Keratinocyte (primary cell): ENCODE results near the gene FGF22.

ENCODE experiments used
- EZH2 ChIP-seq: IDR thresholded peaks from one replicate; pipeline ENCODE4 v1.6.1; 2012; ENCODE audit warnings: inconsistent platforms, mild to moderate bottlenecking, low read length, moderate library complexity
- TF ChIP-seq, protein P1 (sequence below), 3 experiments: IDR thresholded peaks in 1 of 3; conservative IDR thresholded peaks in 1 of 3; optimal IDR thresholded peaks in 1 of 3; 2 replicates in 2 of 3; 3 replicates in 1 of 3; pipeline versions ENCODE3 to v1.5.1; 2011; ENCODE audit warnings: low read length in 3 of 3, mild to moderate bottlenecking in 3 of 3, moderate library complexity in 2 of 3, control low read depth in 1 of 3, inconsistent platforms in 1 of 3; ENCODE audit not compliant: insufficient read depth in 2 of 3; ENCODE audit errors: extremely low read depth in 1 of 3

DNA sequence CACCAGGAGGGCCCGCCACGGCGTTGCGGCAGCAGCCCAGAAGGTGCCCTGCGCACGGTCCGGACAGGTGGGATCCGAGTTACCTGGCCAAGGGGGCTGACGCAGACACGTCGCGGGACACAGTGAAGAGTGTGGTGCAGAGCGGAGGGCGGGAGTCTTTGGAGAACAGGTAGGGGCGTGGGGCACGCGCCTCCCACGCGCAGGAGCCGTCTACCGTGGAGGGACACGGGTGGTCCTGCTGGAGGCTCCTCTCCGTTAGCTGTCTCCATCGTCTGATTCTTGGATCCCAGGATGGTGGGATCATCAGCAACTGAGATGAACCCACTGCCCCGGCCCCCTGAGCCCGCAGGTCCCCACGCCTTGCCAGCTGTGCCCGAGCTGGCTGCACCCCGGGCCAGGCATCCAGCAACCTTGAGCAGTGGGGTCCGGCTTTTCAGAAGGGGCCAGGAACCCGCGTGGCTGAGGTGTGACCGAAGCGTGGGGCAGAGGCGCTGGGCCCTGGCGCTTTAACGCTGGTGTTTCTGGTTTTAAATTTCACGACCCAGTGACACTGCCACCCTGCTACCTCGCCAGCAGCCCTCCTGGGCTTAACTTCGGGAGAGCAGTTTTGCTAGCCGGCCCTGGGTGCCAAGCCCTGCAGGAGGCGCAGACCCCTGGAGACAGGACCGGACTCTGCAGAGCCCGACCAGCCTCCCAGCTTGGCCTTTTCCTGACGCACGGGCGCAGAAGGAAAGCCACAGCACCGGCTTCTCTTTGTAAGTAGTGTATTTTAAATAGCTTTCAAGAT lies 7.3 kb downstream of the FGF22 start:
- TF ChIP-seq, protein P1, sequence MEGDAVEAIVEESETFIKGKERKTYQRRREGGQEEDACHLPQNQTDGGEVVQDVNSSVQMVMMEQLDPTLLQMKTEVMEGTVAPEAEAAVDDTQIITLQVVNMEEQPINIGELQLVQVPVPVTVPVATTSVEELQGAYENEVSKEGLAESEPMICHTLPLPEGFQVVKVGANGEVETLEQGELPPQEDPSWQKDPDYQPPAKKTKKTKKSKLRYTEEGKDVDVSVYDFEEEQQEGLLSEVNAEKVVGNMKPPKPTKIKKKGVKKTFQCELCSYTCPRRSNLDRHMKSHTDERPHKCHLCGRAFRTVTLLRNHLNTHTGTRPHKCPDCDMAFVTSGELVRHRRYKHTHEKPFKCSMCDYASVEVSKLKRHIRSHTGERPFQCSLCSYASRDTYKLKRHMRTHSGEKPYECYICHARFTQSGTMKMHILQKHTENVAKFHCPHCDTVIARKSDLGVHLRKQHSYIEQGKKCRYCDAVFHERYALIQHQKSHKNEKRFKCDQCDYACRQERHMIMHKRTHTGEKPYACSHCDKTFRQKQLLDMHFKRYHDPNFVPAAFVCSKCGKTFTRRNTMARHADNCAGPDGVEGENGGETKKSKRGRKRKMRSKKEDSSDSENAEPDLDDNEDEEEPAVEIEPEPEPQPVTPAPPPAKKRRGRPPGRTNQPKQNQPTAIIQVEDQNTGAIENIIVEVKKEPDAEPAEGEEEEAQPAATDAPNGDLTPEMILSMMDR (optimal IDR thresholded peaks at IDR 0.05 in 1 of 3, IDR thresholded peaks at IDR 0.05 in 1 of 3, conservative IDR thresholded peaks at IDR 0.05 in 1 of 3; ENCODE audit: extremely low read depth in 1 of 3, insufficient read depth in 2 of 3, low read length in 3 of 3) = no peak
- TF ChIP-seq EZH2 = no peak
